ENCODE results near the gene RXFP4. TPM values are rescaled to one million over a fixed set of nuclear protein-coding genes. Genes with fewer than 3 reads are reported as not detected.

The RXFP4 gene
- total and polyA plus RNA-seq, 2 donors (not counting 1 experiment from before 2014, with no cell fraction given): 0.12 TPM; not detected in 1

DNA sequence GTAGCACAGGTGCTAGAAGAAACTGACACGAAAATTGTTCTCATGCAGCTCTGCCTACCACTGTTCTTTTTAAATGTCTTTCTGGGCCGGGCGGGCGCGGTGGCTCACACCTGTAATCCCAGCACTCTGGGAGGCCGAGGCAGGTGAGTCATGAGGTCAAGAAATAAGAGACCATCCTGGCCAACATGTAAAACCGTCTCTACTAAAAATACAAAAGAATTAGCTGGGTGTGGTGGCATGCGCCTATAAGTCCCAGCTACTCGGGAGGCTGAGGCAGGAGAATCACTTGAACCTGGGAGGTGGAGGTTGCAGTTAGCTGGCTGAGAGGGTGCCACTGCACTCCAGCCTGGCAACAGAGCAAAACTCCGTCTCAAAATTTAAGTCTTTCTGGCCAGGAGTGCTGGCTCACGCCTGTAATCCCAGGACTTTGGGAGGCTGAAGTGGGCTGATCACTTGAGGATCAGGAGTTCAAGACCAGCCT, 29.3 kb upstream of the RXFP4 start:
- H3K27me3 Mint-ChIP-seq: no peaks in the 10 kb centered on the region
- Histone ChIP-seq H2AFZ (ENCODE audit: insufficient read depth, low read depth, low read length, poor library complexity, severe bottlenecking) (no peak overlapping the region), H3K4me2 (replicated peaks; ENCODE audit: low read depth, low read length, poor library complexity, severe bottlenecking) (no peak overlapping the region), H3K9ac (ENCODE audit: low read length) (no peak overlapping the region), H3K27me3 (replicated peaks in 1 of 4; ENCODE audit: control extremely low read depth in 1 of 4, control insufficient read depth in 3 of 4, insufficient read depth in 4 of 4, low read length in 3 of 4) (no peaks in the 10 kb centered on the region), H3K36me3 (replicated peaks in 1 of 2; ENCODE audit: control extremely low read depth in 1 of 2, control insufficient read depth in 1 of 2, extremely low read depth in 1 of 2, insufficient read depth in 2 of 2, low read length in 1 of 2) (peaks cover 23 to 55% of the 10 kb centered on the region in 2 experiments), H3K4me1 (ENCODE audit: control insufficient read depth in 2 of 2, insufficient read depth in 2 of 2, low read length in 2 of 2) (peaks cover 14 to 16% of the 10 kb centered on the region in 2 donors), H3K9me3 (ENCODE audit: control extremely low read depth in 1 of 3, control insufficient read depth in 2 of 3, insufficient read depth in 1 of 3, low read length in 2 of 3) (no peaks in the 10 kb centered on the region), H3K4me3 (ENCODE audit: control extremely low read depth in 1 of 5, extremely low read depth in 1 of 5, insufficient read depth in 1 of 5, low read depth in 2 of 5, low read length in 4 of 5) (peak overlapping the region in 1 of 5 experiments; percentile 71), H3K27ac (ENCODE audit: low read length in 2 of 2) (peak overlapping the region in 1 of 2 donors; percentile 79), H4K20me1 (ENCODE audit: control insufficient read depth, insufficient read depth, low read length, poor library complexity, severe bottlenecking) (no peaks in the 10 kb centered on the region), H3K79me2 (ENCODE audit: control insufficient read depth, insufficient read depth, low read length) (peaks cover 28% of the 10 kb centered on the region)
- intact Hi-C loops (cut with micrococcal nuclease): no loop called here
- DNase-seq: no peak
- WGBS (ENCODE audit: insufficient coverage): 91% methylated on average over 7 of the region's 11 CpGs
- POLR2A ChIA-PET: no interaction called here
- CTCF ChIA-PET: no interaction called here
- ATAC-seq (ENCODE audit: low read depth): no peak
- H3K4me1 Mint-ChIP-seq: peaks cover 23% of the 10 kb centered on the region
- H3K9me3 Mint-ChIP-seq (ENCODE audit: insufficient read depth): no peaks in the 10 kb centered on the region
- peak overlapping the region; percentile 96 for H3K4me3 Mint-ChIP-seq
- peak overlapping the region; percentile 97 for H3K27ac Mint-ChIP-seq
- TF ChIP-seq, protein P1, sequence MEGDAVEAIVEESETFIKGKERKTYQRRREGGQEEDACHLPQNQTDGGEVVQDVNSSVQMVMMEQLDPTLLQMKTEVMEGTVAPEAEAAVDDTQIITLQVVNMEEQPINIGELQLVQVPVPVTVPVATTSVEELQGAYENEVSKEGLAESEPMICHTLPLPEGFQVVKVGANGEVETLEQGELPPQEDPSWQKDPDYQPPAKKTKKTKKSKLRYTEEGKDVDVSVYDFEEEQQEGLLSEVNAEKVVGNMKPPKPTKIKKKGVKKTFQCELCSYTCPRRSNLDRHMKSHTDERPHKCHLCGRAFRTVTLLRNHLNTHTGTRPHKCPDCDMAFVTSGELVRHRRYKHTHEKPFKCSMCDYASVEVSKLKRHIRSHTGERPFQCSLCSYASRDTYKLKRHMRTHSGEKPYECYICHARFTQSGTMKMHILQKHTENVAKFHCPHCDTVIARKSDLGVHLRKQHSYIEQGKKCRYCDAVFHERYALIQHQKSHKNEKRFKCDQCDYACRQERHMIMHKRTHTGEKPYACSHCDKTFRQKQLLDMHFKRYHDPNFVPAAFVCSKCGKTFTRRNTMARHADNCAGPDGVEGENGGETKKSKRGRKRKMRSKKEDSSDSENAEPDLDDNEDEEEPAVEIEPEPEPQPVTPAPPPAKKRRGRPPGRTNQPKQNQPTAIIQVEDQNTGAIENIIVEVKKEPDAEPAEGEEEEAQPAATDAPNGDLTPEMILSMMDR (IDR thresholded peaks at IDR 0.05): no peak
- TF ChIP-seq EZH2 (IDR thresholded peaks at IDR 0.05; ENCODE audit: borderline replicate concordance, insufficient read depth, low read depth, low read length, poor library complexity, severe bottlenecking): no peak

DNA sequence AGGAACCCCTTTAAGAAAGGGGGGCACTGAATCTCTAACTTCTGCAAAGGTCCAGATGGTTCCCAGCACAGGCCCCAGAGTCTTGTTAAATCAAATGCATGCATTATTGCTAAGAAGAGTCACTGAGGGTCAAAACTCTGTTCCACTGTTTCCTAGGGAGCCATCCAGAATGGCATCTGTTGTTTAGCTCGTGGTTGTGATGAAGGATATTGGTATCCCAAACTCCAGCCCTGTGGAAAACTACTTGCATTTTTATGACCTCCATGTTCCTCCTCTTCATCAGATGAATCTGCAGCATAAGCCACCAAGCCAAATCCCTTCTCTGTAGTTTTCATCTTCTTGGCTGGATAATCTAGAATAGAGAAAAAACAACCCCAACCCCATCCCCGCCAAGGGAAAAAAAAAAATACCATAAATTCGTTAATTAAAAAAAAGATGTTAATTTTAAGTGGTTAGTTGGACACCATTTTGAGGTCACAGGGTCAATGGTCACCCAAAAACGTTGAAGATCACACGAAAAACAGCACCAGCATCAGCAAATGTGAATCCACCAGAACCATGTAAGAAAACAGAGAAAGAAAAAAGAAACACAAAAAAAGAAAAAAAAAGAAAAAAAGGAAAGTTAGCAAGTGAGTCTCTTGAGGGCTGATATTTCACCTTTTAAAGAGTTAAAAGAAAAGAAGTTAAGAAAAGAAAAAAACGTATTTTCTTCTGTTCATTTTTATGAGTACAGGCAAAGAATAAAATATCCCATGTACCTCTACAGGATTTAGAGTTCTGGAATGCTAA, 27.3 kb upstream of the RXFP4 start:
- POLR2A ChIA-PET: interaction anchor here (0.7 kb wide), 1 partner anchor 65 kb away, joined by 3 read pairs; no protein-coding TSS in a partner anchor
- H3K4me3 Mint-ChIP-seq: no peak overlapping the region
- H3K27ac ChIP-seq (ENCODE audit: low read length in 2 of 2): no peak overlapping the region

More for the DNA sequence above, 27.3 kb upstream of the RXFP4 start:
- Mint-ChIP-seq H3K4me1 (peaks cover 23% of the 10 kb centered on the region), H3K9me3 (ENCODE audit: insufficient read depth) (no peaks in the 10 kb centered on the region), H3K27me3 (no peaks in the 10 kb centered on the region), H3K27ac (no peak overlapping the region)
- TF ChIP-seq, protein P1 (IDR thresholded peaks at IDR 0.05): no peak
- TF ChIP-seq EZH2 (IDR thresholded peaks at IDR 0.05; ENCODE audit: borderline replicate concordance, insufficient read depth, low read depth, low read length, poor library complexity, severe bottlenecking): no peak
- no peak overlapping the region for H3K9ac ChIP-seq (ENCODE audit: low read length)
- DNase-seq: no peak
- no CpG with 5 or more reads among the region's 6 CpGs for WGBS (ENCODE audit: insufficient coverage)
- H4K20me1 ChIP-seq (ENCODE audit: control insufficient read depth, insufficient read depth, low read length, poor library complexity, severe bottlenecking): no peaks in the 10 kb centered on the region
- CTCF ChIA-PET: interaction anchor here (1.0 kb wide), 1 partner anchor 19 kb away, joined by 3 read pairs; no protein-coding TSS in a partner anchor
- intact Hi-C loops (cut with micrococcal nuclease): no loop called here
- H3K4me1 ChIP-seq (ENCODE audit: control insufficient read depth in 2 of 2, insufficient read depth in 2 of 2, low read length in 2 of 2): peaks cover 14 to 16% of the 10 kb centered on the region in 2 donors
- no peaks in the 10 kb centered on the region for H3K27me3 ChIP-seq (replicated peaks in 1 of 4; ENCODE audit: control extremely low read depth in 1 of 4, control insufficient read depth in 3 of 4, insufficient read depth in 4 of 4, low read length in 3 of 4)
- H2AFZ ChIP-seq (ENCODE audit: insufficient read depth, low read depth, low read length, poor library complexity, severe bottlenecking): no peak overlapping the region
- peaks cover 22% of the 10 kb centered on the region for H3K79me2 ChIP-seq (ENCODE audit: control insufficient read depth, insufficient read depth, low read length)
- no peaks in the 10 kb centered on the region for H3K9me3 ChIP-seq (ENCODE audit: control extremely low read depth in 1 of 3, control insufficient read depth in 2 of 3, insufficient read depth in 1 of 3, low read length in 2 of 3)
- peaks cover 29 to 59% of the 10 kb centered on the region in 2 experiments for H3K36me3 ChIP-seq (replicated peaks in 1 of 2; ENCODE audit: control extremely low read depth in 1 of 2, control insufficient read depth in 1 of 2, extremely low read depth in 1 of 2, insufficient read depth in 2 of 2, low read length in 1 of 2)
- no peak overlapping the region for H3K4me3 ChIP-seq (ENCODE audit: control extremely low read depth in 1 of 5, extremely low read depth in 1 of 5, insufficient read depth in 1 of 5, low read depth in 2 of 5, low read length in 4 of 5)
- H3K4me2 ChIP-seq (replicated peaks; ENCODE audit: low read depth, low read length, poor library complexity, severe bottlenecking): no peak overlapping the region
- no peak for ATAC-seq (ENCODE audit: low read depth)

Data from B cell (primary cell).